EH (cell line): ENCODE measurements around the gene SUCLG2.

ENCODE experiments used
- DNase-seq: peaks from one replicate; pipeline ENCODE4 v3.0.0-alpha.2; 2015; ENCODE audit warnings: low read depth

The SUCLG2 gene

GRCh38 chr3:67384016-67384415 lies 270.4 kb downstream of the SUCLG2 start:
- DNase-seq = peak; percentile 20

- DNase-seq = no peak
These were observed 271.0 kb downstream of the SUCLG2 start for GRCh38 chr3:67383379-67383778.

- peak; percentile 11 for DNase-seq
These were observed 271.9 kb downstream of the SUCLG2 start for GRCh38 chr3:67382536-67382935.

GRCh38 chr3:67381667-67382272 lies 272.6 kb downstream of the SUCLG2 start:
- DNase-seq = peak; percentile 31

- no peak for DNase-seq
These were observed 274.3 kb downstream of the SUCLG2 start for GRCh38 chr3:67380118-67380517.

- peak; percentile 15 for DNase-seq
These were observed 277.1 kb downstream of the SUCLG2 start for GRCh38 chr3:67377299-67377698.

GRCh38 chr3:67376416-67376815 lies 278.0 kb downstream of the SUCLG2 start:
- DNase-seq = no peak

GRCh38 chr3:67375976-67376375 lies 278.4 kb downstream of the SUCLG2 start:
- DNase-seq = no peak

- DNase-seq = no peak
These were observed 291.7 kb downstream of the SUCLG2 start for GRCh38 chr3:67362686-67363085.

- DNase-seq = no peak
These were observed 292.6 kb downstream of the SUCLG2 start for GRCh38 chr3:67361770-67362169.

GRCh38 chr3:67361323-67361722 lies 293.1 kb downstream of the SUCLG2 start:
- no peak for DNase-seq

- peak; percentile 41 for DNase-seq
These were observed 296.6 kb downstream of the SUCLG2 start for GRCh38 chr3:67357610-67358458.

GRCh38 chr3:67349551-67350174 lies 304.7 kb downstream of the SUCLG2 start:
- peak; percentile 37 for DNase-seq

- no peak for DNase-seq
These were observed 308.3 kb downstream of the SUCLG2 start for GRCh38 chr3:67346081-67346480.

GRCh38 chr3:67335813-67336212 lies 318.6 kb downstream of the SUCLG2 start:
- DNase-seq = peak; percentile 0

GRCh38 chr3:67334588-67334987 lies 319.8 kb downstream of the SUCLG2 start:
- DNase-seq = no peak

- DNase-seq = no peak
These were observed 325.1 kb downstream of the SUCLG2 start for GRCh38 chr3:67329358-67329757.

- no peak for DNase-seq
These were observed 326.8 kb downstream of the SUCLG2 start for GRCh38 chr3:67327582-67327981.

- no peak for DNase-seq
These were observed 329.2 kb downstream of the SUCLG2 start for GRCh38 chr3:67325231-67325630.
